GM10266 (cell line): ENCODE results near the gene FAM171A2.
A peak's percentile ranks its signal among the peaks of the same experiment; 100 is the strongest.
"Not testable (repeated sequence)": the region's sequence is repeated elsewhere in the genome, so short reads cannot be mapped to it uniquely, and the experiment has no call there.

Experiments used
- DNase-seq: peaks from one replicate; pipeline ENCODE4 v3.0.0; 2012; ENCODE audit errors: extremely low spot score
- CTCF ChIP-seq: IDR thresholded peaks from 2 replicates; pipeline ENCODE4 v1.5.1; 2012; ENCODE audit warnings: mild to moderate bottlenecking, low read depth; ENCODE audit not compliant: control insufficient read depth, insufficient read depth; ENCODE audit errors: missing control alignments

FAM171A2 gene

DNA sequence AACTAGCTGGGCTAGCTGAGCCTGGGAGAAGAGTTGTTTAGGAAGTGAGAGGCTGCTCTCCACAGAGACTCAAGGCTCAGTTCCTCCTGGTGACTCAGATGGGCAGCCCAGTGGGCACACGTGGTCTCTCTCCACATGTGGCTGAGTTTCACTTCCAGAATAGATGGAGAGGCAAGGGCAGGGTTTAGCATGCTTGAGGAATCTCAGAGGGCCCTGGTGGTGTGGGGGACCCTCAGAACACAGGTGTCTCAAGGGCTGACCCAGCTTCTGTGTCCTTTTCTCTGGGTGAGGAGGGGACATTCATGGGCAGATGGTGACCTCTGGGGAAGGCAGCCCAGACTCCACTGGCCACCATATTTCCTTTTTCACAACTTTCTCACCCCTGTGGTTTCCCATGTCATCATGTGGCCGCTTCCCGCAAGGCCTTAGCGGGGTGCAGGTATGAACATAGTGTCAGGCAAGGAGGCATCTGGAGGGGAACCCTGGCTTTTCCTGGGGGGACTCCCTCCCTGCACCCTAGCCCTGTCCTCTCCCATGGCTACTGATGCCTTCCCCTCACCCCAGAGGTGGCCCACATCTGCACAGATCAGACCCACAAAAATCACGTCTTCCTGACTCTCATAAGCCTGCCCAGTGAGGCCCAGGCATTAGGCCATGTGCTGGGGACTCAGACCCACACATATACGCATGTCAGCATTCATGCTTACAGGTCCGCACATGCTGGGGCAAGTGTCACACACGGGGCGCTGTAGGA lies 15.2 kb downstream of the FAM171A2 start:
- TF ChIP-seq CTCF = no peak
- peak; percentile 82 for DNase-seq

DNA sequence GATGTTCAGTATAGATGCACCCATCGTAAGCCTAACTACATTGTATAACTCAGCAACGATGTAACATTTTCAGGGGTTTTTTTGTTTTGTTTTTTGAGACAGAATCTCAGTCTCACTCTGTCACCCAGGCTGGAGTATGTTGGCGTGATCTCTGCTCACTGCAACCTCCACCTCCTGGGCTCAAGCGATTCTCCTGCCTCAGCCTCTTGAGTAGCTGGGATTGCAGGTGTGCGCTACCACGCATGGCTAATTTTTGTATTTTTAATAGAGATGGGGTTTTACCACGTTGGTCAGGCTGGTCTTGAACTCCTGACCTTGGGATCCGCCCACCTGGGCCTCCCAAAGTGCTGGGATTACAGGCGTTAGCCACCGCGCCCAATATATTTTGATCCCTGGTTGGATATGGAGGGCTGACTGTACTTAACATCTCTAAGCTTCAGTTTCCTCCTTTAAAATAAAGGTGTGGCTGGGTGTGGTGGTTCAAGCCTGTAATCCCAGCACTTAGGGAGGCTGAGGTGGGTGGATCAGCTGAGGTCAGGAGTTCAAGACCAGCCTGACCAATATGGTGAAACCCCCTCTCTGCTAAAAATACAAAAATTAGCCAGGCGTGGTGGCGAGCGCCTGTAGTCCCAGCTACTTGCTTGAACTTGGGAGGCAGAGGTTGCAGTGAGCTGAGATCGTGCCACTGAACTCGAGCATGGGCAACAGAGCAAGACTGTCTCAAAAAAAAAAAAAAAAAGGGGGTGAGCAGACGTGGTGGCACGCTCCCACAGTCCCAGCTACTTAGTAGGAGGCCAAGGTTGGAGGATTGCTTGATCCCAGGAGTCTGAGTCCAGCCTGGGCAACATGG lies 16.2 kb downstream of the FAM171A2 start:
- not testable (repeated sequence) for DNase-seq

DNA sequence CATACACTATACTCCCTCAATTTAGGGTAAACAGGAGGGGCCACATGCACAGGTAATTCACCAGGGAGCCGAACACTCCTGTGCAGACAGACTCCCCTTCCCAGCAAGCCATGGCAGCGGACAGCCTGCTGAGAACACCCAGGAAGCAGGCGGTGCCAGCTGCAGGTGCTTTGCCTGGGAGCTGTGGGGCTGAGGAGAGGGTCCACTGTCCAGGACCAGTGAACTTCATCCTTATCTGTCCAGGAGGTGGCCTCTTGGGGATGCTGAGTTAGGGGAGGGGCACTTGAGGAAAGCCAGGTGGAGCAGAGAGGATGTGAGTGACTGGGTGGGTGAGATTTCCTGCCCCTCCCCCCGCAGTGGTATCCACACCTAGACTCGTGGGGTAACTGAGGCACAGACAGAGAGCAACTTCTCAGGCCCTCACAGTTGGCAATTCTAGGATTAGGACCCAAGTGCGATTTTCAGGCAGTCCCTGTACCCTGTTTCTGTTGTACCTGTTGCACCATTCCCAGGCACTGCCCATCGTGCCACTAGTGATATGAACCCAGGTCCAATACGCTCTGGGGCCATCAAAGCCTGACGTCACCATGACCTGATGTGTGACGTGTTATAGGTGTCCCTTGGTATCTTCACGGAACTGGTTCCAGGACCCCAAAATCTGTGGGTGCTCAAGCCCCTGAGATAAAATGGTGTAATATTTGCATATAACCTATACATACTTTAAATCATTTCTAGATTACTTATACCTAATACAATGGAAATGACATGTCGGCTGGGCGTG lies 17.4 kb downstream of the FAM171A2 start:
- TF ChIP-seq CTCF = peak; percentile 10
- no peak for DNase-seq

DNA sequence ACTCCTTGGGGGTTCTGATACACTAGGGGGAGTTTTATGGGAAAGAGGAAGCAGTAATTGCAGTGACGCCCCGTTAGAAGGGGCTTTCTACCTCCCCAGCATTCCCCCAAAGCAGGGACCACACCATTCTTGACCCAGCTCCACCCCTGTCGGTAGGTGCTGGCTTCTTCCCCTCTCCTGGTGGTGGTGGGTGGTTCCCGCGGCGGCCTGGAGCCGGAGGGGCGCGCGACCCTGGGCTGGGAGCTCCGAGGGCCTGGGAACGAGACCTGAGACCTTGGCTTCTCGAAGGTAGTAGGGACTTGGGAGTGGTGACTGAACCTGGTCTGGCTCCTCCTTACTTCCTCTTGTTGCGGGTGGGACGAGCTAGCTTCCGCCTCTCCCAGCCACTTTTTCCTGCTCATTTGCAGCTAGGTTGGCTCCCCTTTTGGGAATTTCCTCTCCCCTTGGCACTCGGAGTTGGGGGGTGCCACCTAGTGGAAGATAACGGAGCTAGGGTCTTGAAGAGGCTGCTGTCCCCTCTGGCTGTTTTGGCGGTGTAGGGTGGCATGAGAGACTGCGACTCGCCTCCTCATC lies 18.1 kb downstream of the FAM171A2 start:
- peak; percentile 77 for TF ChIP-seq CTCF

GRCh38 chr17:44344939-44345453 lies 18.7 kb downstream of the FAM171A2 start, which contains the start of gene GRN:
Gene GRN (plus strand): TSS chr17:44345302. CDS start chr17:44349165, 3,863 bp downstream.
- TF ChIP-seq CTCF = no peak
- peak; percentile 95 for DNase-seq

More for the DNA sequence above, 18.1 kb downstream of the FAM171A2 start:
- DNase-seq = peak; percentile 54

GRCh38 chr17:44343510-44344209 lies 20.0 kb downstream of the FAM171A2 start:
- no peak for DNase-seq
- no peak for TF ChIP-seq CTCF

DNA sequence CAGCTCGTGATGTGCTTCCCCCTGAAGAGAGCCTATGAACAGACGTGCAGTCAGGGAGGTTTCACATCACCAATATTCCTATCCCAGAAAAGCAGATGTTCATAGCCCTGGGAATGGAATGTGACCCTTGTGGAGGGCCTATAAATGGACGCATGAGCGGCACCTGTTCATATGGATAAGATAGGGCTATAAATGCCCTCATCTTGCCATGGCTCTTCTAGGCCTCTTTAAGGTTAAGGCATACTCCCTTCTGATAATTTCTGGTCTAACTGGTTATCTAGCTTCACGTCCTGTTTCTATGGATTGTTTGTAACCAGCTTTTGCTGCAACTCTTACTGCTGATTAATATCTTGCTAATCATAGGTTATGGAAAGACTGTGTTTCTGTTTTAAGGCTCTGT lies 23.1 kb downstream of the FAM171A2 start:
- not testable (repeated sequence) for DNase-seq
